Hepatocyte (in vitro differentiated cells): ENCODE data around the gene C1orf56. TPM values are rescaled to one million over a fixed set of nuclear protein-coding genes. Genes with fewer than 3 reads are reported as not detected.

ENCODE experiments used
- DNase-seq: peaks from one replicate; pipeline ENCODE4 v3.0.0-alpha.2; 2016; ENCODE audit warnings: low spot score
- H2AFZ ChIP-seq: fragments of 200-600 bp; sonication (generic); 2 replicates; pipeline ENCODE4 v1.6.0; 2016; ENCODE audit warnings: antibody characterized with exemption, mild to moderate bottlenecking
- H3K27ac ChIP-seq: fragments of 200-600 bp; sonication (generic); 2 replicates; pipeline ENCODE4 v1.5.1; 2016; ENCODE audit warnings: mild to moderate bottlenecking
- H3K27me3 ChIP-seq: fragments of 200-600 bp; sonication (generic); 2 replicates; pipeline ENCODE4 v1.6.1; 2016
- H3K36me3 ChIP-seq: fragments of 200-600 bp; sonication (generic); replicated peaks from 2 replicates; pipeline ENCODE4 v1.5.1; 2016; ENCODE audit warnings: low read depth; ENCODE audit not compliant: insufficient read depth
- H3K4me1 ChIP-seq: fragments of 200-600 bp; sonication (generic); 2 replicates; pipeline ENCODE4 v1.5.1; 2016; ENCODE audit warnings: mild to moderate bottlenecking, moderate library complexity; ENCODE audit not compliant: insufficient read depth
- H3K4me2 ChIP-seq: fragments of 200-600 bp; sonication (generic); 2 replicates; pipeline ENCODE4 v1.6.0; 2016
- H3K4me3 ChIP-seq: fragments of 200-600 bp; sonication (generic); 2 replicates; pipeline ENCODE4 v1.5.1; 2016; ENCODE audit warnings: mild to moderate bottlenecking
- H3K79me2 ChIP-seq: fragments of 200-600 bp; sonication (generic); 2 replicates; pipeline ENCODE4 v1.6.0; 2017; ENCODE audit warnings: mild to moderate bottlenecking
- H3K9me2 ChIP-seq: fragments of 200-600 bp; sonication (generic); replicated peaks from 2 replicates; pipeline ENCODE4 v1.6.0; 2017; ENCODE audit warnings: mild to moderate bottlenecking; ENCODE audit not compliant: insufficient read depth
- H3K9me3 ChIP-seq: fragments of 200-600 bp; sonication (generic); 2 replicates; pipeline ENCODE4 v1.5.1; 2016; ENCODE audit warnings: low read depth, mild to moderate bottlenecking
- H4K20me1 ChIP-seq: fragments of 200-600 bp; sonication (generic); 2 replicates; pipeline ENCODE4 v1.6.0; 2016; ENCODE audit warnings: mild to moderate bottlenecking; ENCODE audit not compliant: insufficient read depth, poor library complexity, severe bottlenecking
- EZH2 ChIP-seq: fragments of 200-600 bp; sonication (generic); IDR thresholded peaks from 2 replicates; pipeline ENCODE4 v1.6.1; 2016; ENCODE audit warnings: antibody characterized with exemption, mild to moderate bottlenecking, borderline replicate concordance
- EZH2phosphoT487 ChIP-seq: fragments of 200-600 bp; sonication (generic); IDR thresholded peaks from one replicate; pipeline ENCODE4 v1.6.1; 2018; ENCODE audit warnings: antibody characterized with exemption, mild to moderate bottlenecking, low read depth, moderate library complexity; ENCODE audit not compliant: unreplicated experiment, severe bottlenecking
- WGBS: methylation state at CpG from one replicate; pipeline ENCODE4 v1.1.6; 2016; ENCODE audit warnings: low lambda C conversion rate; ENCODE audit errors: missing lambda C conversion rate; 5-methylcytosine and 5-hydroxymethylcytosine counted together
- polyA plus RNA-seq: library from polyadenylated mRNA; unstranded; fragments of >200 nt; fragmentation: Nextera tagmentation; extraction: Ambion mirVana; gene quantifications from 2 replicates; pipeline ENCODE4 v1.2.1, GENCODE V29; 2016
- total RNA-seq: library from RNA; depleted of rRNA; stranded (reverse); fragments of >200 nt; gene quantifications from 2 replicates; pipeline ENCODE4 v1.2.3, GENCODE V29; 2014
- TF ChIP-seq, protein P1 (sequence below): fragments of 200-600 bp; sonication (generic); IDR thresholded peaks from 2 replicates; pipeline ENCODE4 v1.5.1; 2016; ENCODE audit warnings: antibody characterized with exemption, mild to moderate bottlenecking; ENCODE audit not compliant: poor library complexity

Gene C1orf56
- total and polyA plus RNA-seq, 2 experiments from 2014 or later, result 2.9 to 8.3 TPM

DNA sequence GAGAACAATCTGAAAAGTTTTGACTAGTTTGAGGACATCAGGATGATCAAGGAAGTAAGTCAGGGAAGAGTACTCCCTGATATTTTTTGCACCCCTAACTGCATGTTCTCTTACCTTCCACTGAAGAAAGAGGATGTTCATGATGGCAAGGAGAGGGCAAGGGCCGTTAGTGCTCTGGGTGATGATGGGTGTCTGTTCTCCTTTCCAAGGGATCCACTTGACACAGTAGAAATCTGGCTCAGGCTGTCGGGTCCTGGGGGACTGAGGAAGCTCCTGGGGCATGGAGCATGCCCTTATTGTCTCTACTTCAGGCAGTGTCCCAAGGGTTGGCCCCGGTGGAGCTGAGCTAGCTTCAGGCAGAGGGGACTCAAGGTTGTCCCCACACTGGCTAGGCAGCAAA lies 45.5 kb upstream of the C1orf56 start:
- no peak overlapping the region for H2AFZ ChIP-seq
- no peaks in the 10 kb centered on the region for H3K9me2 ChIP-seq
- H3K4me1 ChIP-seq, result peaks cover 34% of the 10 kb centered on the region
- H4K20me1 ChIP-seq, result no peaks in the 10 kb centered on the region
- WGBS, result 91% methylated on average over 3 of the region's 3 CpGs
- no peak overlapping the region for H3K27ac ChIP-seq
- no peak overlapping the region for H3K4me2 ChIP-seq
- no peaks in the 10 kb centered on the region for H3K9me3 ChIP-seq
- H3K36me3 ChIP-seq, result no peaks in the 10 kb centered on the region
- DNase-seq, result no peak
- H3K79me2 ChIP-seq, result peaks cover 35% of the 10 kb centered on the region
- H3K27me3 ChIP-seq, result no peaks in the 10 kb centered on the region
- no peak overlapping the region for H3K4me3 ChIP-seq
- TF ChIP-seq, protein P1, sequence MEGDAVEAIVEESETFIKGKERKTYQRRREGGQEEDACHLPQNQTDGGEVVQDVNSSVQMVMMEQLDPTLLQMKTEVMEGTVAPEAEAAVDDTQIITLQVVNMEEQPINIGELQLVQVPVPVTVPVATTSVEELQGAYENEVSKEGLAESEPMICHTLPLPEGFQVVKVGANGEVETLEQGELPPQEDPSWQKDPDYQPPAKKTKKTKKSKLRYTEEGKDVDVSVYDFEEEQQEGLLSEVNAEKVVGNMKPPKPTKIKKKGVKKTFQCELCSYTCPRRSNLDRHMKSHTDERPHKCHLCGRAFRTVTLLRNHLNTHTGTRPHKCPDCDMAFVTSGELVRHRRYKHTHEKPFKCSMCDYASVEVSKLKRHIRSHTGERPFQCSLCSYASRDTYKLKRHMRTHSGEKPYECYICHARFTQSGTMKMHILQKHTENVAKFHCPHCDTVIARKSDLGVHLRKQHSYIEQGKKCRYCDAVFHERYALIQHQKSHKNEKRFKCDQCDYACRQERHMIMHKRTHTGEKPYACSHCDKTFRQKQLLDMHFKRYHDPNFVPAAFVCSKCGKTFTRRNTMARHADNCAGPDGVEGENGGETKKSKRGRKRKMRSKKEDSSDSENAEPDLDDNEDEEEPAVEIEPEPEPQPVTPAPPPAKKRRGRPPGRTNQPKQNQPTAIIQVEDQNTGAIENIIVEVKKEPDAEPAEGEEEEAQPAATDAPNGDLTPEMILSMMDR, result no peak
- TF ChIP-seq EZH2phosphoT487 (no peak), EZH2 (no peak)

DNA sequence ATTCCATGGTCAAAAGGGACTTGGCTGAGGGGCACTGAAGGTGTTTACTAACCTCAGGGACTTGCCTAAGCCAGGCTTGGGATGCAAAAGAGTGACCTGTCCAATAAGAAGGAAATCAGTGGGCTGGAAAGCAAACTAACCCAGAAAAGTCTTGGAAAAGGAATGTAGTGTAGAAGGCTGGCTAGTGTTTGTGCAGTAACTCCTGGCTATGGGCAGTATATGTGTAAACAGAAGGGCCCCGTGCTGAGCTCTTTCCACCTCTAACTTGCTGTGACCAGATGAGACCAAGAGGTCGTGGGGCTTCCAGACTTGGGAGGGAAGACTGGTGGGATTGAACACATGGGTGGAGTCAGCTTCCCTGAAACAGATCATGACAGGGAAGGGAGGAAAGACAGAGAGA lies 44.9 kb upstream of the C1orf56 start:
- TF ChIP-seq EZH2phosphoT487, result no peak
- TF ChIP-seq, protein P1, result no peak
- no peak for TF ChIP-seq EZH2
- DNase-seq, result no peak
- no peaks in the 10 kb centered on the region for H3K9me2 ChIP-seq
- peak overlapping the region; percentile 87 for H3K4me2 ChIP-seq
- H3K4me3 ChIP-seq, result no peak overlapping the region
- H3K36me3 ChIP-seq, result no peaks in the 10 kb centered on the region
- WGBS, result 26% methylated on average over 2 of the region's 2 CpGs
- H3K79me2 ChIP-seq, result peaks cover 35% of the 10 kb centered on the region
- no peaks in the 10 kb centered on the region for H3K27me3 ChIP-seq
- H3K27ac ChIP-seq, result peak overlapping the region; percentile 35
- no peaks in the 10 kb centered on the region for H4K20me1 ChIP-seq
- peaks cover 39% of the 10 kb centered on the region for H3K4me1 ChIP-seq
- no peak overlapping the region for H2AFZ ChIP-seq
- no peaks in the 10 kb centered on the region for H3K9me3 ChIP-seq

DNA sequence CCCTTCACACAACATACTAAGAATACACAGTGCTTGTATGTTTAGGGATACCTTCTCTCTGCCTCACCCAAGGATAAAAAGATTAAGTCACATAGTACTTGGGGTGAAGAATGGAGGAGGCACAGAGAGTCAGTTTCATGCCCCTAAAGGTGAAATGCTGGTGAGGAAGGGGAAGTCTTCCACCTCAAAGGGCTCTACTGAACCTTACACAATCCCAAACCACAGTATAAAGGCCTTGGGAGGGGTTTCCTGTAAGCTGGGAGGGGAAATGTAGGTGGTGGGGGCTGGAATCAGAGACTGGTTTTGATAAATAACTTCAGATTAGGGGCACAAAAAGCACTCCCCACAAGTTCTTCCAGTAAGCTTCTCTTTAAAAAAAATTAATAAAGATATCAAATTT lies 44.4 kb upstream of the C1orf56 start:
- TF ChIP-seq EZH2phosphoT487 (no peak), EZH2 (no peak)
- TF ChIP-seq, protein P1, result no peak
- Histone ChIP-seq H3K36me3 (no peaks in the 10 kb centered on the region), H3K9me3 (no peaks in the 10 kb centered on the region), H3K27me3 (no peaks in the 10 kb centered on the region), H2AFZ (no peak overlapping the region), H3K27ac (peak overlapping the region; percentile 35), H3K4me1 (peaks cover 42% of the 10 kb centered on the region), H3K4me2 (peak overlapping the region; percentile 87), H4K20me1 (no peaks in the 10 kb centered on the region), H3K4me3 (no peak overlapping the region), H3K9me2 (no peaks in the 10 kb centered on the region), H3K79me2 (peaks cover 35% of the 10 kb centered on the region)
- no peak for DNase-seq
